Immature natural killer cell (primary cell): Measurements from ENCODE around the gene SMIM10L1. TPM values are rescaled to one million over a fixed set of nuclear protein-coding genes. Genes with fewer than 3 reads are reported as not detected.

Experiments
- DNase-seq, 3 donors: peaks; one replicate each; pipeline ENCODE4 v3.0.0; 2022; ENCODE audit warnings: mixed read lengths in 1 of 3
- H3K27ac Mint-ChIP-seq, 6 donors: one replicate each; pipeline ENCODE4 v1.8.0; 2020; ENCODE audit warnings: mixed read lengths in 6 of 6, mild to moderate bottlenecking in 5 of 6, inconsistent platforms in 4 of 6, moderate library complexity in 3 of 6
- H3K27me3 Mint-ChIP-seq, 3 donors: one replicate each; pipeline ENCODE4 v1.8.0; 2020 to 2021; ENCODE audit warnings: low read depth in 3 of 3, mild to moderate bottlenecking in 3 of 3, mixed read lengths in 3 of 3, moderate library complexity in 3 of 3, inconsistent platforms in 1 of 3
- H3K36me3 Mint-ChIP-seq, 3 donors: one replicate each; pipeline ENCODE4 v1.8.0; 2020; ENCODE audit warnings: mixed read lengths in 3 of 3, inconsistent platforms in 2 of 3, mild to moderate bottlenecking in 2 of 3
- H3K4me1 Mint-ChIP-seq, 2 donors: one replicate each; pipeline ENCODE4 v1.8.0; 2020; ENCODE audit warnings: inconsistent platforms in 2 of 2, mild to moderate bottlenecking in 2 of 2, mixed read lengths in 2 of 2, moderate library complexity in 1 of 2
- H3K4me3 Mint-ChIP-seq, 5 donors: one replicate each; pipeline ENCODE4 v1.8.0; 2020; ENCODE audit warnings: mild to moderate bottlenecking in 5 of 5, mixed read lengths in 5 of 5, inconsistent platforms in 3 of 5, moderate library complexity in 3 of 5
- H3K9me3 Mint-ChIP-seq, 6 donors: one replicate each; pipeline ENCODE4 v1.8.0; 2020; ENCODE audit warnings: mild to moderate bottlenecking in 6 of 6, mixed read lengths in 6 of 6, inconsistent platforms in 4 of 6, moderate library complexity in 3 of 6
- polyA plus RNA-seq, 3 donors: library from polyadenylated mRNA; unstranded; fragments of 300-500 nt; fragmentation: Illumina TruSeq; gene quantifications; one replicate each; pipeline ENCODE4 v1.2.3, GENCODE V29; 2021

The SMIM10L1 gene
- polyA plus RNA-seq, 3 donors from 2014 or later = 8.8 to 12.9 (median 12.8) TPM

- no peak for DNase-seq
- Mint-ChIP-seq H3K27me3 (no peaks in the 10 kb centered on the region), H3K27ac (no peak overlapping the region), H3K9me3 (peaks cover 0 to 5% (median 0%) of the 10 kb centered on the region in 6 donors), H3K4me3 (no peak overlapping the region), H3K36me3 (peaks cover 7 to 14% (median 8%) of the 10 kb centered on the region in 3 donors), H3K4me1 (peaks cover 36 to 92% of the 10 kb centered on the region in 2 donors)
These were observed 12.0 kb upstream of the SMIM10L1 start for GRCh38 chr12:11158885-11159444.

GRCh38 chr12:11162502-11162901, 8.5 kb upstream of the SMIM10L1 start:
- no peak for DNase-seq
- H3K36me3 Mint-ChIP-seq = peaks cover 0 to 11% (median 10%) of the 10 kb centered on the region in 3 donors
- H3K4me3 Mint-ChIP-seq = no peak overlapping the region
- no peaks in the 10 kb centered on the region for H3K27me3 Mint-ChIP-seq
- H3K4me1 Mint-ChIP-seq = peaks cover 35 to 90% of the 10 kb centered on the region in 2 donors
- H3K27ac Mint-ChIP-seq = no peak overlapping the region
- no peaks in the 10 kb centered on the region for H3K9me3 Mint-ChIP-seq

DNA sequence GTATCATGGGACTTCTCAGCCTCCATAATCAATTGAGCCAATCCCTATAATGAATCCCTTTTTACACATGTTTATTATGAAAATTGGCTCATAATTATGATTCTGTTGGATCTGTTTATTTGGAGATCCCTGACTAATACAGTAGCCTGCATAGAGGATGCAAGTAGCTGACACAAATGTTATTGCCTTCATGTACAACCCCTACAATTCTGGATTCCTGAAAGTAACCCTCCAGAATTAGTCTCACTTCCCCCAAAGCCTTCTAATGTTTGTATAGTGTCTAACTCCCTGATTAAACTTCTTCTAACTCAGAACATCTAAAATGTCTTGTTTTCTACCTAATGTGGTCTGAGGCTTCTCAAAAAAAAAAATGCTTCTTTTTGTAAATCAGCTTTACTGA, 6.6 kb upstream of the SMIM10L1 start:
- no peaks in the 10 kb centered on the region for H3K27me3 Mint-ChIP-seq
- no peaks in the 10 kb centered on the region for H3K9me3 Mint-ChIP-seq
- DNase-seq = no peak
- no peak overlapping the region for H3K4me3 Mint-ChIP-seq
- peaks cover 0 to 15% (median 11%) of the 10 kb centered on the region in 3 donors for H3K36me3 Mint-ChIP-seq
- peak overlapping the region in 1 of 6 donors; percentile 21 for H3K27ac Mint-ChIP-seq
- H3K4me1 Mint-ChIP-seq = peaks cover 52 to 90% of the 10 kb centered on the region in 2 donors

DNA sequence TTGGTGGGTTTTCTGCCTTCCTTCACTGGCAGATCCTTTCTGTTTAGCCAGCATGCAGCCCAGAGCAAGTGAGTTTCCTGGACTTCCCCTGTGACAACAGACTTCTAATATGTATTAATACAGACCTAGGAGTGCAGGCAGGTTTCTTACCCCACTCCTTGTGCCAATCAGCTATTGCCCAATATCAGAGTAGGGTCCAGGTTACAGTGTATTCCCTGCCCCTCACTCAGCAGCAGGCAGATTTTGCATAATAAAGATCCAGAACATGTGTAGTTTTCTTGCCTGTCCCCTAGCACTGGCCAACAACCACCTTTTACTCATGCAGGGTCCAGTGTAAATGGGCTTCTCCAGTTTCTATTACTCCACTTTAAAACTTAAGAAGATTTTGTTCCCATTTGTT, 4.7 kb upstream of the SMIM10L1 start:
- no peak for DNase-seq
- H3K36me3 Mint-ChIP-seq = peaks cover 0 to 14% (median 13%) of the 10 kb centered on the region in 3 donors
- no peak overlapping the region for H3K4me3 Mint-ChIP-seq
- H3K27ac Mint-ChIP-seq = no peak overlapping the region
- H3K27me3 Mint-ChIP-seq = peaks cover 0 to 3% (median 0%) of the 10 kb centered on the region in 3 donors
- H3K9me3 Mint-ChIP-seq = no peaks in the 10 kb centered on the region
- peaks cover 60 to 95% of the 10 kb centered on the region in 2 donors for H3K4me1 Mint-ChIP-seq

- peaks cover 0 to 5% (median 2%) of the 10 kb centered on the region in 3 donors for H3K27me3 Mint-ChIP-seq
- peaks cover 4 to 13% (median 10%) of the 10 kb centered on the region in 3 donors for H3K36me3 Mint-ChIP-seq
- H3K9me3 Mint-ChIP-seq = no peaks in the 10 kb centered on the region
- H3K4me1 Mint-ChIP-seq = peaks cover 61 to 85% of the 10 kb centered on the region in 2 donors
- DNase-seq = no peak
- peak overlapping the region; percentile 82 to 98 (median 92) for H3K27ac Mint-ChIP-seq
- peak overlapping the region; percentile 90 to 100 (median 97) for H3K4me3 Mint-ChIP-seq
These were observed 217 bp upstream of the SMIM10L1 start for GRCh38 chr12:11170810-11171144.

- peaks cover 0 to 5% (median 2%) of the 10 kb centered on the region in 3 donors for H3K27me3 Mint-ChIP-seq
- H3K9me3 Mint-ChIP-seq = no peaks in the 10 kb centered on the region
- H3K36me3 Mint-ChIP-seq = peaks cover 4 to 19% (median 14%) of the 10 kb centered on the region in 3 donors
- DNase-seq = no peak
- H3K4me1 Mint-ChIP-seq = peaks cover 55 to 82% of the 10 kb centered on the region in 2 donors
- peak overlapping the region; percentile 97 to 100 (median 99) for H3K4me3 Mint-ChIP-seq
- peak overlapping the region; percentile 98 to 100 (median 98) for H3K27ac Mint-ChIP-seq
These were observed 1.1 kb downstream of the SMIM10L1 start for GRCh38 chr12:11171969-11172675.

- H3K27ac Mint-ChIP-seq = no peak overlapping the region
- DNase-seq = no peak
- H3K4me1 Mint-ChIP-seq = peaks cover 39 to 63% of the 10 kb centered on the region in 2 donors
- H3K9me3 Mint-ChIP-seq = no peaks in the 10 kb centered on the region
- H3K4me3 Mint-ChIP-seq = no peak overlapping the region
- peaks cover 4 to 23% (median 13%) of the 10 kb centered on the region in 3 donors for H3K36me3 Mint-ChIP-seq
- peaks cover 0 to 5% (median 2%) of the 10 kb centered on the region in 3 donors for H3K27me3 Mint-ChIP-seq
These were observed 3.0 kb downstream of the SMIM10L1 start for GRCh38 chr12:11174022-11174421.

GRCh38 chr12:11178250-11178649, 7.3 kb downstream of the SMIM10L1 start:
- no peak overlapping the region for H3K4me3 Mint-ChIP-seq
- peaks cover 0 to 3% (median 0%) of the 10 kb centered on the region in 3 donors for H3K27me3 Mint-ChIP-seq
- no peaks in the 10 kb centered on the region for H3K9me3 Mint-ChIP-seq
- H3K27ac Mint-ChIP-seq = no peak overlapping the region
- peaks cover 1 to 22% of the 10 kb centered on the region in 2 donors for H3K4me1 Mint-ChIP-seq
- peaks cover 4 to 19% (median 4%) of the 10 kb centered on the region in 3 donors for H3K36me3 Mint-ChIP-seq
- no peak for DNase-seq

DNA sequence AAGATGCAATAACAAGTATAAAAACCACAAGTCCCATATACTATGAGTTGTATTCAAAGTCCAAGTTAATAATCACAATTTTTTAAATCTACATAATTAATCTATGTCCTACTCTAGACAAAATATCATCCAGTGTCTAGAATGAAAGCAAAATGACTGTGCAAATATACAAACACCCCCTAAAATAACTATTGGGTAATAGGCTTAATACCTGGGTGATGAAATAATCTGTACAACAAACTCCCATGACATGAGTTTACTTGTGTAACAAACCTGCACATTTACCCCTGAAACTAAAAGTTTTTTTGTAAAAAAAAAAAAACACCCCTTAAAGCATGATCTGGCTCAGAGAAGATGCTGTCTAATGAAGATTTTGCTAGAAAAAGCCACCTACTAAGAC, 11.5 kb downstream of the SMIM10L1 start:
- Mint-ChIP-seq H3K27ac (no peak overlapping the region), H3K4me1 (no peaks in the 10 kb centered on the region), H3K9me3 (no peaks in the 10 kb centered on the region), H3K27me3 (peaks cover 0 to 3% (median 2%) of the 10 kb centered on the region in 3 donors), H3K4me3 (no peak overlapping the region), H3K36me3 (peaks cover 0 to 3% (median 0%) of the 10 kb centered on the region in 3 donors)
- DNase-seq = no peak

GRCh38 chr12:11183011-11183410, 12.0 kb downstream of the SMIM10L1 start:
- no peak for DNase-seq
- Mint-ChIP-seq H3K4me3 (no peak overlapping the region), H3K4me1 (no peaks in the 10 kb centered on the region), H3K9me3 (no peaks in the 10 kb centered on the region), H3K27me3 (peaks cover 0 to 3% (median 2%) of the 10 kb centered on the region in 3 donors), H3K36me3 (no peaks in the 10 kb centered on the region), H3K27ac (no peak overlapping the region)

DNA sequence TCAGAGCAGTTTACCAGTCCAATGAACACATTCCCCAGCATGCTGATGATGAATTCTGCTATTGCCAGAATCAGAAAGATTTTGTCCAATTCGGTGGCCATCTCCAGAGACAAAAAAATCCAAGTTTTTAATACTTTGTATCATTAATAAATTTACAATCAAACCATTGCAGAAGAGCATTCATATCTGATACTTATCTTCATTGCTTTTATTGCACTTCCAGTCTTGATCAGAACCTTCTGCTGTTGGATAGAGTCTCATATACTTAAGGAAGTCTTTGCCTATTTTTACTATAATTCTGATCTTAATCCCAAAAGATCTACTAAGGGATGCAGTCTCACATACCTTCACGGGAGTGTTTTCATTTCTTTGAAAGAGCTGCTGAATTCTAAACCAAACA, 15.8 kb downstream of the SMIM10L1 start, which contains the start of gene TAS2R42:
Gene TAS2R42, minus strand, starts transcription at position 101 of the 400 bp plus-strand sequence. Its CDS starts 0 bp downstream, at position 101.
- Mint-ChIP-seq H3K27ac (no peak within 1 kb of the TSS), H3K9me3 (no peaks in the 10 kb centered on the region), H3K4me1 (no peaks in the 10 kb centered on the region), H3K27me3 (peaks cover 0 to 3% (median 2%) of the 10 kb centered on the region in 3 donors), H3K4me3 (no peak within 1 kb of the TSS), H3K36me3 (peaks cover 4 to 7% (median 5%) of the 10 kb centered on the region in 3 donors)
- DNase-seq = no peak

- H3K4me3 Mint-ChIP-seq = no peak overlapping the region
- H3K4me1 Mint-ChIP-seq = no peaks in the 10 kb centered on the region
- H3K27me3 Mint-ChIP-seq = no peaks in the 10 kb centered on the region
- no peak overlapping the region for H3K27ac Mint-ChIP-seq
- peaks cover 3 to 10% (median 4%) of the 10 kb centered on the region in 3 donors for H3K36me3 Mint-ChIP-seq
- DNase-seq = no peak
- peaks cover 0 to 2% (median 0%) of the 10 kb centered on the region in 6 donors for H3K9me3 Mint-ChIP-seq
These were observed 31.8 kb downstream of the SMIM10L1 start for GRCh38 chr12:11202811-11203210.

DNA sequence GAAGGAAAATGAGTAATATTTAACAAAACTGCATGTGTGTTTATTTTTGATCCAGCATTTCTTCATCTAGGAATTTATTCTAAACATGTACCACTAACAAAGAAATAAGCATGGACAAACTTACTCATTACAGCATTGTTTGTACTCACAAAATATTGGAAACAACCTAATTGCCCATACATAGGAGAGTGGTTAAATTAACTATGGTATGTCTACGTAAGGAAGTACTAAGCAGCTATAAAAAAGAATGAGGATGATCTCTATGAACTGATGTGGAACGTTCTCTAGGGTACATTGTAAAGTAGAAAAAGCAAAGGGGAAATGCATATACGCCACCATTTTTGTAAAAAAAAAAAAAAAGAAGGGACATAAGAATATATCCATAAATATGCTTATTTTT, 33.2 kb downstream of the SMIM10L1 start:
- DNase-seq = no peak
- Mint-ChIP-seq H3K9me3 (peaks cover 0 to 2% (median 0%) of the 10 kb centered on the region in 6 donors), H3K27me3 (no peaks in the 10 kb centered on the region), H3K27ac (no peak overlapping the region), H3K4me3 (no peak overlapping the region), H3K4me1 (no peaks in the 10 kb centered on the region), H3K36me3 (peaks cover 3 to 10% (median 4%) of the 10 kb centered on the region in 3 donors)

GRCh38 chr12:11209113-11209512, 38.1 kb downstream of the SMIM10L1 start:
- peaks cover 0 to 5% (median 0%) of the 10 kb centered on the region in 6 donors for H3K9me3 Mint-ChIP-seq
- H3K36me3 Mint-ChIP-seq = peaks cover 0 to 6% (median 0%) of the 10 kb centered on the region in 3 donors
- H3K27ac Mint-ChIP-seq = no peak overlapping the region
- H3K4me3 Mint-ChIP-seq = no peak overlapping the region
- H3K27me3 Mint-ChIP-seq = no peaks in the 10 kb centered on the region
- no peak for DNase-seq
- no peaks in the 10 kb centered on the region for H3K4me1 Mint-ChIP-seq
